BLaER1 treated with 17β-estradiol and CSF1 and Interleukin-3, amounts not matched to agents 10 nM and 100 nM (cell line): ENCODE results near the gene SLC6A18.

Source experiments
- H3K27ac ChIP-seq, 11 experiments: shearing (Covaris generic); formaldehyde crosslinking; 2 replicates each; pipeline ENCODE4 v1.8.1; 2022
- H3K27me3 ChIP-seq, 11 experiments: shearing (Covaris generic); formaldehyde crosslinking; 2 replicates each; pipeline ENCODE4 v1.8.1; 2022
- H3K36me3 ChIP-seq, 11 experiments: shearing (Covaris generic); formaldehyde crosslinking; 2 replicates each; pipeline ENCODE4 v1.8.1; 2022
- H3K4me1 ChIP-seq, 10 experiments: shearing (Covaris generic); formaldehyde crosslinking; 2 replicates each; pipeline ENCODE4 v1.8.1; 2022
- H3K4me2 ChIP-seq, 11 experiments: shearing (Covaris generic); formaldehyde crosslinking; 2 replicates each; pipeline ENCODE4 v1.8.1; 2022
- H3K4me3 ChIP-seq, 10 experiments: shearing (Covaris generic); formaldehyde crosslinking; 2 replicates each; pipeline ENCODE4 v1.8.1; 2022
- H3K9ac ChIP-seq, 11 experiments: shearing (Covaris generic); formaldehyde crosslinking; 2 replicates each; pipeline ENCODE4 v1.8.1; 2022
- H3K9me3 ChIP-seq, 11 experiments: shearing (Covaris generic); formaldehyde crosslinking; replicated peaks in 1 of 11; 2 replicates each; pipeline ENCODE4 v1.8.1; 2022
- H4K20me1 ChIP-seq, 11 experiments: shearing (Covaris generic); formaldehyde crosslinking; 2 replicates each; pipeline ENCODE4 v1.8.1; 2022
- Cebpa-rat ChIP-seq, 11 experiments: shearing (Covaris generic); IDR thresholded peaks; 2 replicates each; pipeline ENCODE4 v1.8.1; 2022

SLC6A18 gene

DNA sequence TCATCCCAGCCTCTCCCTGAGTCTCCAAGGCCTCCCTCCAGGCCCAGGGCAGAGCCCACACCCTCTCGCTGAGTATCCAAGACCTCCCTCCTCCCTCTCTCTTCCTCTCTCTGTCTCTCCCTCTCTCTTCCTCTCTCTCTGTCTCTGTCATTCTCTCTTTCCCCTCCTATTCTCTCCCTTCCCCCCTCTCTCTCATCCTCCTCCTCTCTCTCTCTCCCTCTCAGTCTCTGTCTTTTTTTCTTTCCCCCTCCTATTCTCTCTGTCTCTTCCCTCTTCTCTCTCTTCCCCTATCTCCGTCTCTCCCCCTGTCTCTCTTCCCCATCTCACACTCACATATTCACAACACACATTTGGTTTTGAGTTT is 15.7 kb upstream of the SLC6A18 start:
- no peak overlapping the region for H3K9ac ChIP-seq
- H3K9me3 ChIP-seq: no peaks in the 10 kb centered on the region
- H3K27ac ChIP-seq: no peak overlapping the region
- no peak overlapping the region for H3K4me2 ChIP-seq
- H3K4me3 ChIP-seq: no peak overlapping the region
- H3K4me1 ChIP-seq: peaks cover 0 to 8% (median 0%) of the 10 kb centered on the region in 10 experiments; a peak in 2 of 20 replicates
- no peaks in the 10 kb centered on the region for H3K36me3 ChIP-seq
- H3K27me3 ChIP-seq: peaks cover 0 to 18% (median 0%) of the 10 kb centered on the region in 11 experiments; a peak in 9 of 22 replicates
- peaks cover 0 to 59% (median 0%) of the 10 kb centered on the region in 11 experiments; a peak in 7 of 22 replicates for H4K20me1 ChIP-seq
- TF ChIP-seq Cebpa-rat (IDR thresholded peaks at IDR 0.05): no peak

DNA sequence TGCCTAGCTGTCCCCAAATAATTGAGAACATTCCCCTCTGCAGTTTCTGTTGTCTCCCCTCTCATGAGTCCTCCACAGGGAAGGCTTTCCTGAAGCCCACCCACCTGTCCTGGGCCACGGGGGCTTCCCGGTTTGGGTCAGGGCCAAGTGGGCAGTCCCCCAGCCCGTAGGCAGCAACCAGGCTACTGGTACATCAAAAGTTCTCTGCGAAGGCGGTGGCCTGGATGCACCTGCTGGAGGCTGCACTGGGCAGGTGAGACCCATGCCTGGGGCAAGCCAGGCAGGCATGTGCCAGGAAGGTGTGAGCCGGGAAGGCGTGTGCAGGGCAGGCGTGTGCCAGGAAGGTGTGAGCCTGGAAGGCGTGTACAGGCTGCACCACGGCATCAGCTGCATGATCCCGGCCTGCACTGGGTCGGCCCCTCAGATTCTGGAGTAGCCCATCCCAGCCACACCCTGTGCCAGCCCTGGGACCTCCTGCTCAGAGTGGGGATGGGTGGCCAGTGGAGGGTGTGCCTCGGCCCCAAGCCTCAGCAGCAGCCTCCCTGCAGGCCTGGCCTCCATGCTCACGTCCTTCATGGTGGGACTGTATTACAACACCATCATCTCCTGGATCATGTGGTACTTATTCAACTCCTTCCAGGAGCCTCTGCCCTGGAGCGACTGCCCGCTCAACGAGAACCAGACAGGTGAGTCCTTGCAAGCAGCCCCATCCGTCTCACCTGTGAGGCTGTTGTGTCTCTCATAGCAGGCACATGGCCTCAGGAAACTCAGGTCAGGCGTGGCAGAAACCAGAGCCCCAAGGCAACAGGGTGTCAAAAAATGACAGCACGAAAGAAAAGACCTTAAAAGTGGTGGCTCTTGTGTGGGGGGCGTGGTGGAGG is 15.0 kb upstream of the SLC6A18 start:
- TF ChIP-seq Cebpa-rat (IDR thresholded peaks at IDR 0.05): no peak
- Histone ChIP-seq H3K27ac (no peak overlapping the region), H3K4me1 (peaks cover 0 to 12% (median 4%) of the 10 kb centered on the region in 10 experiments; a peak in 10 of 20 replicates), H4K20me1 (peaks cover 0 to 57% (median 0%) of the 10 kb centered on the region in 11 experiments; a peak in 6 of 22 replicates), H3K4me3 (no peak overlapping the region), H3K36me3 (no peaks in the 10 kb centered on the region), H3K9me3 (peaks cover 0 to under 1% (median 0%) of the 10 kb centered on the region in 11 experiments; a peak in 1 of 22 replicates), H3K27me3 (peaks cover 0 to 18% (median 0%) of the 10 kb centered on the region in 11 experiments; a peak in 9 of 22 replicates), H3K9ac (no peak overlapping the region), H3K4me2 (no peak overlapping the region)

DNA sequence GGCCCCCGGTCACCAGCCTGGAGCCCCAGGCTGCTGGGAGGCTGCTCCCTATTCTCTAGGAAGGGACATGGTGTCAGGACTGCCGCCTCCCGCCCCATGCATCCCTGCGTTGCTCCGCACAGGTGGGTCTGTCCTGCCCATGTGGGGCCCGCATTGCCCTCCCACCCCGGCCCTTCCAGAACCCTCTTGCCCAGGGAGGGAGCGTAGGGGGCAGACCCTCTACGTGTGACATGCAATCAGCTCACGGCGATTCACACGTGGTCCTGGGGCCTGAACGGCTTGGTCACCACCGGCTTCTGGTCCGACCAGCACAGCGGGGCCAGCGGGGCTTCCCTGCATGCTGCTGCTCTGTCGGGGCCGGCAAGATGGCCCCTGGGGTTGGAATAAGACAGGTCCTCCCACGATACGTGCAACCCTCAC is 14.3 kb upstream of the SLC6A18 start:
- no peak overlapping the region for H3K4me3 ChIP-seq
- peaks cover 0 to 16% (median 0%) of the 10 kb centered on the region in 11 experiments; a peak in 8 of 22 replicates for H3K27me3 ChIP-seq
- H3K27ac ChIP-seq: no peak overlapping the region
- peaks cover 0 to 50% (median 0%) of the 10 kb centered on the region in 11 experiments; a peak in 5 of 22 replicates for H4K20me1 ChIP-seq
- no peak overlapping the region for H3K4me2 ChIP-seq
- TF ChIP-seq Cebpa-rat (IDR thresholded peaks at IDR 0.05): no peak
- no peak overlapping the region for H3K9ac ChIP-seq
- peaks cover 0 to 7% (median 6%) of the 10 kb centered on the region in 11 experiments; a peak in 16 of 22 replicates for H3K9me3 ChIP-seq
- peaks cover 0 to 17% (median 5%) of the 10 kb centered on the region in 10 experiments; a peak in 10 of 20 replicates for H3K4me1 ChIP-seq
- no peaks in the 10 kb centered on the region for H3K36me3 ChIP-seq

DNA sequence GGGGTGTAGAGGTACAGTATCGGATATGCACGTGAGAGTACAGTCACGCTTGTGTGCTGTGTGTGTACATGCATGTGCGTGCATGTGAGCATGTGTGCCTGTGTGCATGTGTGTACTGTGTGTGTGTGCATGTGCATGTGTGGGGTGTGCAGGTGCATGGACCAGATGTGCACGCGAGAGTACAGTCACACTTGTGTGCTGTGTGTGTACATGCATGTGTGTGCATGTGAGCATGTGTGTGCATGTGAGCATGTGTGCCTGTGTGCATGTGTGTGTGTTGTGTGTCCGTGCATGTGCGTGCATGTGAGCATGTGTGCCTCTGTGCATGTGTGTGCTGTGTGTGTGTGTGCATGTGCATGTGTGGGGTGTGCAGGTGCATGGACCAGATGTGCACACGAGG is 13.5 kb upstream of the SLC6A18 start:
- Histone ChIP-seq H3K27me3 (peaks cover 0 to 8% (median 0%) of the 10 kb centered on the region in 11 experiments; a peak in 4 of 22 replicates), H4K20me1 (peaks cover 0 to 46% (median 0%) of the 10 kb centered on the region in 11 experiments; a peak in 5 of 22 replicates), H3K9ac (no peak overlapping the region), H3K9me3 (peaks cover 0 to 15% (median 10%) of the 10 kb centered on the region in 11 experiments; a peak in 17 of 22 replicates), H3K4me1 (peaks cover 0 to 17% (median 5%) of the 10 kb centered on the region in 10 experiments; a peak in 10 of 20 replicates), H3K4me3 (no peak overlapping the region), H3K36me3 (no peaks in the 10 kb centered on the region), H3K27ac (no peak overlapping the region), H3K4me2 (no peak overlapping the region)
- TF ChIP-seq Cebpa-rat (IDR thresholded peaks at IDR 0.05): no peak

DNA sequence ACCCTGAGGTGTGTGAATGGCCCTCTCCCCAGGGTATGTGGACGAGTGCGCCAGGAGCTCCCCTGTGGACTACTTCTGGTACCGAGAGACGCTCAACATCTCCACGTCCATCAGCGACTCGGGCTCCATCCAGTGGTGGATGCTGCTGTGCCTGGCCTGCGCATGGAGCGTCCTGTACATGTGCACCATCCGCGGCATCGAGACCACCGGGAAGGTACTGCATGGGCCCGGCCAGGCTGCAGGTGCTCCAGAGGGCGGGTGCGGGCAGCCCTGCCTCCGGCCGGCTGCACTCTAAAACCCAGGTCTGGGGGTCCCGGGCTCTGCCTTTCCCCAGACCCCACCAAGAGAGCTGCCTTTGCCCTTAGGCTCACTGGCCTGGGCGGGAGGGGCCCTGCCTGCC is 12.9 kb upstream of the SLC6A18 start:
- H3K4me1 ChIP-seq: peaks cover 0 to 17% (median 5%) of the 10 kb centered on the region in 10 experiments; a peak in 10 of 20 replicates
- H3K27me3 ChIP-seq: 0 out of 22 replicates have a peak, but pooled peaks cover 0 to 2% (median 0%) of the 10 kb centered on the region in 11 experiments
- H3K9ac ChIP-seq: no peak overlapping the region
- H3K27ac ChIP-seq: no peak overlapping the region
- peaks cover 0 to 18% (median 10%) of the 10 kb centered on the region in 11 experiments; a peak in 17 of 22 replicates for H3K9me3 ChIP-seq
- no peak overlapping the region for H3K4me3 ChIP-seq
- peaks cover 0 to 41% (median 0%) of the 10 kb centered on the region in 11 experiments; a peak in 5 of 22 replicates for H4K20me1 ChIP-seq
- no peaks in the 10 kb centered on the region for H3K36me3 ChIP-seq
- H3K4me2 ChIP-seq: no peak overlapping the region
- TF ChIP-seq Cebpa-rat (IDR thresholded peaks at IDR 0.05): no peak

DNA sequence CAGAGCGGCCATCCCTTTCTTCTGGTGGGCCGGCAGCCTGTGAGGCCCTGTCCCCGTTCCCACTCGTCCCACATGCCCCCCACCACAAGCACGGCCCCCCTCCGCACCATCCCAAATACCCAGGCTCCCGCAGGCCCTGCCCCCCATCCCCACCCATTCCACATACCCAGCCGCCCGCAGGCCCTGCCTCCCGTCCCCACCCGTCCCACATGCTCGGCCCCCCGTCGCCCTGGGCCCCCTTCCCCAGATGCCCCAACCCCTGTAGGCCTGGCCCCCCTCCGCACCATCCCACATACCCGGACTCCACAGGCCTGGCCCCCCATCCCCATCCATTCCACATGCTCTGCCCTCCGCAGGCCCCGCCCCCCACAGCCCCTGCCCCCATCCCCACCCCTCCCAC is 12.3 kb upstream of the SLC6A18 start:
- H4K20me1 ChIP-seq: peaks cover 0 to 40% (median 0%) of the 10 kb centered on the region in 11 experiments; a peak in 3 of 22 replicates
- TF ChIP-seq Cebpa-rat (IDR thresholded peaks at IDR 0.05): no peak
- peaks cover 0 to 17% (median 5%) of the 10 kb centered on the region in 10 experiments; a peak in 10 of 20 replicates for H3K4me1 ChIP-seq
- H3K4me2 ChIP-seq: no peak overlapping the region
- H3K9me3 ChIP-seq: peaks cover 0 to 18% (median 10%) of the 10 kb centered on the region in 11 experiments; a peak in 17 of 22 replicates
- H3K36me3 ChIP-seq: no peaks in the 10 kb centered on the region
- H3K9ac ChIP-seq: no peak overlapping the region
- H3K4me3 ChIP-seq: no peak overlapping the region
- H3K27me3 ChIP-seq: no peaks in the 10 kb centered on the region
- no peak overlapping the region for H3K27ac ChIP-seq

DNA sequence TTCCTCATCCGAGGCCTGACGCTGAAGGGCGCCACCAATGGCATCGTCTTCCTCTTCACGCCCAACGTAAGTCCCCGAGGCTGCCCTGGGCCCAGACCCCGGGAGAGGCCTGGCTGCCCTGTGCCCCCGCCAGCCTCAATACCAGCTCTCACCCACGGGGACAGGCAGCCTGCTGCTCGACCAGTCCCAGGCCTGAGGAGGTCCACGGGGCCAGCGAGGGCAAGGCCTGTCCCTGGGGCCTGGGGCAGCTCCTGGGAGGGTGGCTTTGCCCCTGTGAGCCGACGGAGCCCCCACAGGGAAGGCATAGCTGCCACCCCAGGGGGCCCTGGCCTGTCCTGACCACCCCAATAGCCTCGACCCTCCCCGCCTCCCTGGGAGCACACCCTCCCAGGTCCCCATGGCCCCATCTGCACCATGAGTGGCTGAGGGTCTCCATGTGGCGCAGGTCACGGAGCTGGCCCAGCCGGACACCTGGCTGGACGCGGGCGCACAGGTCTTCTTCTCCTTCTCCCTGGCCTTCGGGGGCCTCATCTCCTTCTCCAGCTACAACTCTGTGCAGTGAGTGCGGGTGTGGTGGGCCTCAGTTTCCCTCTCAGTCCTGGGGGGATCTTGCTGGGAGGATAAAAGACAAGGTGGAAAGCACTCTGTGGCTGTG is 11.5 kb upstream of the SLC6A18 start:
- Histone ChIP-seq H3K9me3 (peaks cover 0 to 18% (median 10%) of the 10 kb centered on the region in 11 experiments; a peak in 17 of 22 replicates), H4K20me1 (peaks cover 0 to 33% (median 0%) of the 10 kb centered on the region in 11 experiments; a peak in 3 of 22 replicates)
- no peak for TF ChIP-seq Cebpa-rat (IDR thresholded peaks at IDR 0.05)

DNA sequence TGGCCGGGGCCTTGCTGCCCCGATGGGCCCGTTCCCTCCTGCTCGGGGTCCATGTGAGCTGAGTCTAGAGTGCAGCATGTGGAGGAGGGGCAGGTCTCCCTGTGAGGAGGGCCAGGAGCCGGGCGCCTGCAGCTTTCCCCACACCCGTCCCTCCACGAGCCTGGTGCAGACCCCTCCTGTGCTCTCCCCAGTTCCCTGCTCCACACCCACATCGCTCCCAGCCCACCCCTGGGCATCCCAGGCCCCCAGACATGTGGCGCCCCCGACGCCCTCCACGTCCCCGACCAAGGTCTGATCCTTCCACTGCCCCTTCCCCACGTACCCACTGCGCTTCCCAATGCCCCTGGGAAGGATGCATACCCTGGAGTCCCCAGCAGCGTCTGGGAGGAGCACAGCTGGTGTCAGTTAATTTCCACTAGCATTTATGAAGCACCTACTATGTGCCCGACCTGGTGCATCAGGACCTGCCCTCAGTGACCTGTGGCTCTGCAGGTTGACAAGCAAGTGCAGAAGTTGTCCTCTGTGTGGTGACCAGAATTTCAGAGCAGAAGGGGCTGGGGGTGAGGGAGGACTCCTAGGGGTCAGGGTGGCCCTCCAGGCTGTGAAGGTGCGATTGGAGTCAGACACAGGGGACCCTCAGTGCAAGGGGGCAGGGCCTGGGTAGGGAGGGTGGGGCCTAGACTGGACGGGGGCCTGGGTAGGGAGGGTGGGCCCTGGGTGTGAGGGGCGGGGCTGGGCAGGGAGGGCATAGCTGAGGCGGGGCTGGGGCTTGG is 10.8 kb upstream of the SLC6A18 start:
- H3K4me3 ChIP-seq: no peak overlapping the region
- no peak overlapping the region for H3K27ac ChIP-seq
- peaks cover 0 to 18% (median 10%) of the 10 kb centered on the region in 11 experiments; a peak in 17 of 22 replicates for H3K9me3 ChIP-seq
- H3K36me3 ChIP-seq: no peaks in the 10 kb centered on the region
- H3K27me3 ChIP-seq: no peaks in the 10 kb centered on the region
- peaks cover 0 to 15% (median 5%) of the 10 kb centered on the region in 10 experiments; a peak in 10 of 20 replicates for H3K4me1 ChIP-seq
- H3K4me2 ChIP-seq: no peak overlapping the region; a peak in 1 of 22 replicates
- peaks cover 0 to 26% (median 0%) of the 10 kb centered on the region in 11 experiments; a peak in 3 of 22 replicates for H4K20me1 ChIP-seq
- TF ChIP-seq Cebpa-rat (IDR thresholded peaks at IDR 0.05): no peak
- no peak overlapping the region for H3K9ac ChIP-seq

More for the DNA sequence above, 11.5 kb upstream of the SLC6A18 start:
- no peak overlapping the region for H3K27ac ChIP-seq
- H3K4me1 ChIP-seq: peaks cover 0 to 17% (median 5%) of the 10 kb centered on the region in 10 experiments; a peak in 10 of 20 replicates
- no peak overlapping the region for H3K9ac ChIP-seq
- no peaks in the 10 kb centered on the region for H3K27me3 ChIP-seq
- no peaks in the 10 kb centered on the region for H3K36me3 ChIP-seq
- H3K4me2 ChIP-seq: no peak overlapping the region
- H3K4me3 ChIP-seq: no peak overlapping the region
